Posterior cingulate gyrus (tissue), 11 donors: ENCODE data around the gene SENP6.
"Not testable (repeated sequence)": the region's sequence is repeated elsewhere in the genome, so short reads cannot be mapped to it uniquely, and the experiment has no call there.

Source experiments
- DNase-seq, 10 donors: peaks; one replicate each; pipeline versions ENCODE4 v3.0.0 to v3.0.0-alpha.2; 2020 to 2021; ENCODE audit warnings: mixed read lengths in 3 of 10
- intact Hi-C: fragments of 100-400 bp; cut with DNase I; formaldehyde crosslinking; loops from one replicate; pipeline ENCODE4 v1.15.1; 2023

The SENP6 gene, protein sequence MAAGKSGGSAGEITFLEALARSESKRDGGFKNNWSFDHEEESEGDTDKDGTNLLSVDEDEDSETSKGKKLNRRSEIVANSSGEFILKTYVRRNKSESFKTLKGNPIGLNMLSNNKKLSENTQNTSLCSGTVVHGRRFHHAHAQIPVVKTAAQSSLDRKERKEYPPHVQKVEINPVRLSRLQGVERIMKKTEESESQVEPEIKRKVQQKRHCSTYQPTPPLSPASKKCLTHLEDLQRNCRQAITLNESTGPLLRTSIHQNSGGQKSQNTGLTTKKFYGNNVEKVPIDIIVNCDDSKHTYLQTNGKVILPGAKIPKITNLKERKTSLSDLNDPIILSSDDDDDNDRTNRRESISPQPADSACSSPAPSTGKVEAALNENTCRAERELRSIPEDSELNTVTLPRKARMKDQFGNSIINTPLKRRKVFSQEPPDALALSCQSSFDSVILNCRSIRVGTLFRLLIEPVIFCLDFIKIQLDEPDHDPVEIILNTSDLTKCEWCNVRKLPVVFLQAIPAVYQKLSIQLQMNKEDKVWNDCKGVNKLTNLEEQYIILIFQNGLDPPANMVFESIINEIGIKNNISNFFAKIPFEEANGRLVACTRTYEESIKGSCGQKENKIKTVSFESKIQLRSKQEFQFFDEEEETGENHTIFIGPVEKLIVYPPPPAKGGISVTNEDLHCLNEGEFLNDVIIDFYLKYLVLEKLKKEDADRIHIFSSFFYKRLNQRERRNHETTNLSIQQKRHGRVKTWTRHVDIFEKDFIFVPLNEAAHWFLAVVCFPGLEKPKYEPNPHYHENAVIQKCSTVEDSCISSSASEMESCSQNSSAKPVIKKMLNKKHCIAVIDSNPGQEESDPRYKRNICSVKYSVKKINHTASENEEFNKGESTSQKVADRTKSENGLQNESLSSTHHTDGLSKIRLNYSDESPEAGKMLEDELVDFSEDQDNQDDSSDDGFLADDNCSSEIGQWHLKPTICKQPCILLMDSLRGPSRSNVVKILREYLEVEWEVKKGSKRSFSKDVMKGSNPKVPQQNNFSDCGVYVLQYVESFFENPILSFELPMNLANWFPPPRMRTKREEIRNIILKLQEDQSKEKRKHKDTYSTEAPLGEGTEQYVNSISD

DNA sequence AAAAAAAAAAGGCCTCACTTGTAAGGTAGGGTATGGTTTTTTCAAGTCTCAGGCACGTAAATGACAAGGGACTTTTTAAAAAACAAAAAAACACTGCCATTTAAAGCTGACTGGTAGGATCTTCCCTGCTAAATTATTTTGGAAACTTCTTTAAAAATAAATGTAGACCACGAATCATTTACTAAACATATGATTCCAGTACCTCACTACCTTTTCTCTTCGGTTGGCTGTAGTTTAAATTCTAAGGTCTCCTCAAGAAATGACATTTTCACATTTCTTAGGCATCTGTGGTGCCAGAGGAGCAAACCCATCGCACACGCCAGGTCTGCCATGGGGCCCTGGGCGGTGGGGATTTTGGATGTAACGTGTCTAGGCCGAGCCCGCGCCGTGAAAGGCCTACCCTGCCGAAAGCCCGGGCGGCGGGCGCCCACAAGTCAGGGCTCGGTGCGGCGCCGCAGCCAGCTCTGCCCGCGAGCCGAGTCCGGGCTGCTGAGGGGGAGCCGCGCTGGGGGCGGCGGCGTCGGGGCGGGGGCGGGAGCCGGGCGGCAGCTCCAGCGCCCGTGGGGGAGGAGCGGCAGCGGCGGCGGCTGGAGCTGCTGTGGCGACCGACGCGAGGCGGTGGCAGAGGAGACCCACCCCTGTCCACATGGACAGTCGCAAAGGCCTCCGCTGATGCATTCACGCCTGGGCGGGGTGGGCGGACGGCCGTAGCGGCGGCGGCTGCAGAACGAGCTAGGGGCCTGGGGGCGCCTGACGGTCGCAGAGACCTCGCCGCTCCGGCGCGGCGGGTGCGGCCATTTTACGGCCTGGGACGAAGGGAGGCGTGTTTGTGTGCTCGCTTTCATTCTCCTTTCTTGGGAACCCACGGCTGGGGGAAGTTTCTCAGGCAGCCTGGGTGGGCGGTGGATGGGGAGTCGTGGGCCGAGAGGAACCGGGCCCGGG lies at the start of gene SENP6:
Gene SENP6, plus strand, starts transcription at position 577 of the 942 bp plus-strand sequence. CDS start 645 bp downstream, outside the sequence.
- intact Hi-C loops: loop anchor here (5.0 kb wide), 2 partner anchors 146 to 319 kb away; partner anchors contain the start of genes MYO6 and TMEM30A
- DNase-seq: peak; percentile 66 to 97 (median 74)

DNA sequence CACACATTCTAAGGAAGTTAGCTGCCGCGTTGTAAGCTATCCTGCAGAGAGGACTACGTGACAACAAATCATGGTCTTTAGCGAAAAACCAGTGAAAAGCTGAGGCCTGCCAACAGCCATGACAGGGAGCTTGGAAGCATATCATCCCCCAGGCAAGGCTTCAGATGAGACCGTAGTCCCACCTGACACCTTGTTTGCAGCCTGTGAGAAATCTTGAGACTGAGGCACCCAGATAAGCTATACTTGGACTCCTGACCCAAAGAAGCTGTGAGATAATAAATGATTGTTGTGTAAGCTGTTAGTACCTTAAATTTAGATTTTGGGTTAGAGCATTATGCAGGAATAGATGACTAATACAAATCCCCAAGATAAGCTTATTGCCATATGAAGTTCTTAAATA lies 45.4 kb upstream of the SENP6 start:
- intact Hi-C loops: no loop called here
- DNase-seq: no peak

DNA sequence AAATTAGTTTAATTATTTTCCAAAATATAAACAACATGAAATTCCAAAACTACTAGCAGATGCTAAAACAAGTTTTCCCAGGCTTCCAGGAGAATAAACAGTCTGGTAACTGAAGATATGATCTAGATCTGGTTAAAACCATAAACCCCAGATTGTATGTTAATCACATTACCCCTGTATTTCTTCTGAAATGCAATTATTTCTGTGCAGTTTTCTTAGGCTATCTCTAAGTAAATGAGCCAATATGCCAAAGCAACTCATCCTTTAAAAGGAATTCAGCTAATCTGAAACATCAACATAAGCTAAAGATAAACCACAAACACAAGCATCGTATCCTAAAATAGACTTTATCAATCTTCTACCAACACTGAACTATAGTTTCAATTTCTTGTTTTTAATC lies 44.6 kb upstream of the SENP6 start:
- DNase-seq: no peak
- intact Hi-C loops: no loop called here

DNA sequence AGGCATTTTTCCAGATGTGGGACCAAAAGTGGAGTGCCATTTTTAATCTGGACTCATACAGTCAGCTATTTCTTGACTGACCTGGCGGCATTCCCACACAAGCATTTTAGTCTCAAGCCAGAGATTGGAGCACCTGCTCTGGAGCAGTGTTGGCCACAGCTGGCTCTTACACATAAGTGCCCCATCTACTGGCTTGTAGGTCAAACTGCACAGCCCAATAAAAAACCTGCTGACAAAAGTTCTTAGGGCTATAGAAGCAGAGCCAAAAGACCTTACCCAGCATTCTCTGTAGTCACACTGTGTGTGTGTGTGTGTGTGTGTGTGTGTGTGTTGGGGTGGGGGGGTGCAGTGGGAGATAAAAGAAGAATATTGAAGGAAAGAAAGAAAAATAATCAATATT lies 38.6 kb upstream of the SENP6 start:
- intact Hi-C loops: no loop called here
- DNase-seq: no peak

DNA sequence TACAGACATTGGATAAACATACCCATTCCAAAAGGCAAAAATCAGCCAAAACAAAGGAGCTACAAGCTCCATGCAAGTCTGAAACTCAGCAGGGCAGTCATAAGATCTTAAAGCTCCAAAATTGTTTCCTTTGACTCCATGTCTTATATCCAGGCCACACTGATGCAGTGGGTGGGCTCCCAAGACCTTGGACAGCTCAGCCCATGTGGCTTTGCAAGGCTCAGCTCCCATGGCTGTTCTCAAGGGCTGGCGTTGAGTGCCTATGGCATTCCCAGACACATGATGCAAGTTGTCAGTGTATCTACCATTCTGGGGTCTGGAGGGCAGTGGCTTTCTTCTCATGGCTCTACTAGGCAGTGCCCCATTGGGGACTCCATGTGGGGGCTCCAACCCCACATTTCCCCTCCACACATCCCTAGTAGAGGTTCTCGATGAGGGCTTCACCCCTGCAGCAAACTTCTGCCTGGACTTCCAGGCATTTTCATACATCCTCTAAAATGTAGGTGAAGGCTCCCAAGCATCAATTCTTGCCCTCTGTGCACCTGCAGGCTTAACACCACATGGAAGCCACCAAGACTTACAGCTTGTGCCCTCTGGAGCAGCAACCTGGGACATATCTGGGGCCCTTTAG lies 35.4 kb upstream of the SENP6 start:
- DNase-seq: no peak
- intact Hi-C loops: no loop called here

DNA sequence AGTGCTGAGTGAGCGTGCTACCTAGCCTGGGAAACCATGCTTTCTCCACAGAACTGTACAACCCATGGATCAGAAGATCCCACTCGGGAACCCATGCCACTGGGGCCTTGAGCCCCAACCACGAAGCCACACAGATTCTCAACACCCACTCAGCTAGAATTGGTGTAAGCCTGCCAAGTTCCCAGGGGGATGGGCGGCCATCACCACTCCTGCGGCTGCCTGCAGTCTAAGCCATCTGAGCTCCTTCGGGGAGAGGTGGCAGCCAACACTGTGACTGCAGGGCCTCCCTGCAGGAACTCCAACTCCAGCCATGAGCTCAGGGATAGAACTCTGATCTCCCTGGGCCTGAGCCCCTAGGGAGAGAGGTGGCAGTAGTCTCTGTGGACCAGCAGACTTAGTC lies 33.6 kb upstream of the SENP6 start:
- intact Hi-C loops: no loop called here
- peak in 3 of 10 donors; percentile 11 to 81 (median 71) for DNase-seq

DNA sequence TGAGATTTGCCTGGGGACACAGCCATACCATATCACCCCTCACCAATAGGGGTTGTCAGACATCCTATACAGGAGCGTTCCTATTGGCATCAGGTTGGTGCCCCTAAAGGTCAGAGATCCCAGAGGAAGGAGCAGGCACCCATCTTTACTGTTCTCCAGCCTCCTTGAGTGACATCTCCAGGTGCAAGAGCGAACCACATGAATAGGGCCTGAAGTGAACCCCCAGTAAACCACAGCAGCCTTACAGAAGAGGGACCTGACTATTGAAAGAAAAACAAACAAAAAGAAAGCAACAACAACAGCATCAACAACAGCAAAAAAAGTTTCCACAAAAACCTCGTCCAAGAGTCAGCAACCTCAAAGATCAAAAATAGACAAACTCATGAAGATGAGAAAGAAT lies 32.7 kb upstream of the SENP6 start:
- intact Hi-C loops: no loop called here
- DNase-seq: no peak

DNA sequence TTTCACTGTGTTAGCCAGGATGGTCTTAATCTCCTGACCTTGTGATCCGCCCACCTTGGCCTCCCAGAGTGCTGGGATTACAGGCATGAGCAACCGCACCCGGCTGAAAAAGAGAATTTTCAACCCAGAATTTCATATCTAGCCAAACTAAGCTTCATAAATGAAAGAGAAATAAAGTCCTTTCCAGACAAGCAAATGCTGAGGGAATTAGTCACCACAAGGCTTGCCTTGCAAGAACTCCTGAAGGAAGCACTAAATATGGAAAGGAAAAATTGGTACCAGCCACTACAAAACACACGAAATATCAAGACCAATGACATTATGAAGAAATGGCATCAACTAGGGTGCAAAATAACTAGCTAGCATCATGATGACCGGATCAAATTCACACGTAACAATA lies 31.0 kb upstream of the SENP6 start:
- intact Hi-C loops, DNase-seq: not testable (repeated sequence)

DNA sequence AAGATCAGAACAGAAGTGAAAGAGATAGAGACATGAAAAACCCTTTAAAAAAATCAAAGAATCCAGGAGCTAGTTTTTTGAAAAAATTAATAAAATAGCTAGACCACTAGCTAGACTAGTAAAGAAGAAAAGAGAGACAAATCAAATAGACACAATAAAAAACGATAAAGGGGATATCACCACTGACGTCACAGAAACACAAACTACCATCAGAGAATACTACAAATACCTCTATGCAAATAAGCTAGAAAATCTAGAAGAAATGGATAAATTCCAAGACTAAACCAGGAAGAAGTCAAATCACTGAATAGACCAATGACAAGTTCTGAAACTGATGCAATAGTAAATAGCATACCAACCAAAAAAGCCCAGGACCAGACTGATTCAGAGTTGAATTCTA lies 29.6 kb upstream of the SENP6 start:
- intact Hi-C loops: no loop called here
- no peak for DNase-seq

DNA sequence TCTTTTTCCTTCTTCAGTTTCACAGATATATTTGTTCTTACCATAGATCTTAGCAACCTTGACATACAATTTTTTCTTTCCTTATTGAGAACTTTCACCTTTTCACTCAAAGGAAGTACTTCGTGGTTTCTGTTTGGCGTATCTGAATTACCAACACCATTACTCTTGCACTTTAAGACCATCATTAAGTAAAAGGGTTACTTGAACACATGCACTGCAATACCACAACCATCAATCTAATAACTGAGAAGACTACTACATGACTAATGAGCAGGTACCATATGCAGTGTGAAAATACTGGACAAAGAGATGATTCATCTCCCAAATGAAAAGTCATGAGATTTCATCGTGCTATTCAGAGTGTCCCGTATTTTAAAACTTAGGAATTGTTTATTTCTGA lies 21.7 kb upstream of the SENP6 start:
- intact Hi-C loops: no loop called here
- DNase-seq: no peak

DNA sequence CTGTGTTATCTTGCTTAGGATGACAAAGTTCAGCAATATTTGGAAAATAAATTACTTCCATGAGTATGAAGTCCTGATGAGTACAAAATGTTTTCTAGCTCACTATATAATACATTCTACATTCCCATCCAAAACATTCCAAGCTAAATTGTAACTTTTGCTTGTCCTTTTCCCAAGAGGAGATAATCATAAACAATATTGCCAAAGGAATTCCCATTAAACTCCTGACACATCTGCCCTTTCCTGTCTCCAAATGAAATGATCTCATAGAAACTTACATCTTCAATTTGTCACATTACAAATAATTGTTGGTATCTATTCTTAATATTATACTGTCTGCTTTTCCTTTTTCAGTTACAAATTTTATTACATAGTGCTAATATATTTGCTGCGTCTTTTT lies 20.4 kb upstream of the SENP6 start:
- no peak for DNase-seq
- intact Hi-C loops: no loop called here

DNA sequence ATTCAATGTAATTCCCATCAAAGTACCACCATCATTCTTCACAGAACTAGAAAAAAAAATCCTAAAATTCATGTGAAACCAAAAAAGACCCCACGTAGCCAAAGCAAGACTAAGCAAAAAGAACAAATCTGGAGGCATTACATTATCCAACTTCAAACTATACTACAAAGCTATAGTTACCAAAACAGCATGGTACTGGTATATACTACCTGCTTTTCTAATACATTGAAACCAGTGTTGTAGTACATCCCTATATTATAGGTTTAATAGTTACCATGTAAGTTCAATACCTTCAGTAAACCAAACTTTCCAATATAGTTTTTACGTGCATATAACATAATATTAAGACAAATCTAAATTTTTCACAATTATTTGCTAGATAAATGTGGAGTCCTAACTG lies 17.1 kb upstream of the SENP6 start:
- intact Hi-C loops: not testable (repeated sequence)

DNA sequence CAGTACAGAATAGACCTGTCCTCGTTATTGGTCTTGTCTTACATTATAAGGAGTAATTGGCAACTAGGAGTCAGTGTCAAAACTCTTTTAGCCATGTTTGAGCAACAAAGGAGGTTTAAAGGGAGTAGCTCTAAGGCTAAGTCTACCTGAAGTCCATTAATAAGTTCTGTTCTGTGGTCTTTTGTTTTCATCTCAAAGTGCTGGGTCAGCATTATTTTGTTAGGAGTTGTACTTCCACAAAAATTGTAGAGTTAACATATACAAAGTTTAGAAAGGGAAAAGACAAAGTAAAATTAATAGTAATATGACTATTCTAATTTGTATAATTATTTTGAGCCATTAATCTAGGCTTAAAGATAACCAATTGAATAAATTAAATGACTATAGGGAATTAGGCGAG lies 12.7 kb upstream of the SENP6 start:
- DNase-seq: no peak
- intact Hi-C loops: no loop called here

More for the DNA sequence above, 17.1 kb upstream of the SENP6 start:
- not testable (repeated sequence) for DNase-seq

DNA sequence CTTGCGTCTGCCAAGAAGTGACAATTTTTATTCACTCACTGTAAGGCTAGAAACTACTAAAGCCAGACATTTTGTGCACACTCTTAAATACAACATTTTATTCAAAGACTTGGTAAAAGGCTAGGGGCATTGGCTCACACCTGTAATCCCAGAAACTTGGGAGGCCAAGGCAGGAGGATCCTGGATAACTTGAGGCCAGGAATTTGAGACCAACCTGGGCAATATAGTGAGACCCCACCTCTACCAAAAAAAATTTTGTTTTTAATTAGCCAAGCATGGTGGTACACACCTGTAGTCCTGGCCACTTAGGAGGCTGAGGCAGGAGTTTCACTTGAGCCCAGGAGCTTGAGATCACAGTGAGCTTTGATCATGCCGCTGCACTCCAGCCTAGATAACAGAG lies 11.3 kb upstream of the SENP6 start:
- intact Hi-C loops: no loop called here

DNA sequence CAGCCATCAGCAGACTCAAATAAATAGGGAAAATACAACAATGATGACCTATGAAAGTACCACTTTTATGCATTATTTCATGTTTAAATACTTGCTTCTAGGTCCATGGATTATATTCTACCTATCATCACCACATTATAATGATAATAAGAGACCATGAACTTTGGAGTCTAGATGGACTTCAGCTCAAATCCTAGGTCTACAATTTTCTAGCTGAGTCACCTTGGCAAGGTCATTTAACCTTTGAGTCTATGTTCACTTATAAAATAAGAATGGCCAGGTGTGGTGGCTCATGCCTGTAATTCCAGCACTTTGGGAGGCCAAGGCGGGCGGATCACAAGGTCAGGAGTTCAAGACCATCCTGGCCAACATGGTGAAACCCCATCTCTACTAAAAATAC lies 5.3 kb upstream of the SENP6 start:
- DNase-seq, intact Hi-C loops: not testable (repeated sequence)

More for the DNA sequence above, 11.3 kb upstream of the SENP6 start:
- no peak for DNase-seq

DNA sequence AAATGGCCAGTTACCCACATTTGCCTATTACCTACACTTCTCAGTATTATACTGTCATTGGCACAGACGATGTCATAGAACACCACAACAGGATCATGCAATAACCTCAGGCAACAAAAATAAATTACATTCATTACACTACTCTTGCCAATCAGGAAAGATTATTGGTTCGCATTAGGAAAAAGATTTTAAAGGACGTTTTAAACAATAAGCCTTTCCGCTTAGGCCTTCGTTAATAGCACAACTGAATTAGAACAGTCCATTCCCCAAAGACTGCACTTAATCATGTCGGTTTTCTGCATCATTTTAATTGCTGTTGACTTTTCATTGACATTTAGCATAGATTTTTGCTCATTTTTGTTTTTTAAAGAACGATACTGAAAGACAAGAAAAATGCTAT lies 912 bp upstream of the SENP6 start:
- no peak for DNase-seq
- intact Hi-C loops: loop anchor here (5.0 kb wide), 2 partner anchors 147 to 318 kb away; partner anchors contain the start of genes MYO6 and TMEM30A

DNA sequence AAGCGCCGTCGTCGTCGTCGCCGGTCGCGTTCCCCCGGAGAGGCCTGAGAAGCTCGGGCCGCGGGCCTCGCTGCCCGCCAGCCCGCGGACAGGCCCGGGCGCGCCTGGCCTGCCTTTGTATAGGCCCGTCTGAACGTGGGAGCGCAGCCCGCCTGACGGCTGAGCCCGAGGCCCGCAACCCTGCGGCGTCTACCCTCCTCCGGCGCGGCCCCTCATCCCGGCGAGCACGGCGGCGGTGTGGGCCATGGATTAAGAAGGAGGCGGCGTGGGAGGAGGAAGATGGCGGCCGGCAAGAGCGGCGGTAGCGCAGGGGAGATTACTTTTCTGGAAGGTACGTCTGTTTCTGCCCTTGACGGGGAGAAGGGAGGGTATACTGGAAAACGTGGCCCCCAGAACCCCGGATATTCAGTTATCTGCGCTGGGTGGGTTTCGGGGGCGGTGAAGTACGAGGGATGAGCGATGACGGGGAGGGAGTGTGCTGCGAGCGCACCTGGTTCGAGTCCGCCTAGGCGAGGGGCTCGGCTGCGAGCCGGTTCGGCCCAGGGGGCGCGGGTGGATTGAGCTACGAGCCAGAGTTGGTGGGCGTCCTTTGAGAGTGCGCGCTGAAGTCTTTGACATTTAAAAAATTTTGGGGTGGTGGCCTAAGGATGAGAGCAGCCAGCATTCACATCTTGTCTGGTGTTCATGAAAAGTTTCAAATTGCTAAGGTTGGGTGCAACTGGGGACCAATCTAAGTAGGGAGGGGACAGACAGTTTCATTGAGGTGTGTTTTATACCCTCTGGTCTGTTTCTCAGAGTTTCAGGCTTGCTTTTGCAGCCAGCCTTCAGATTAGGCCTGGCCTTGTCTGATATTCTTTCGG lies 796 bp downstream of the SENP6 start:
- intact Hi-C loops: loop anchor here (5.0 kb wide), 2 partner anchors 145 to 320 kb away; partner anchors contain the start of genes MYO6 and TMEM30A
- peak; percentile 31 to 89 (median 54) for DNase-seq

DNA sequence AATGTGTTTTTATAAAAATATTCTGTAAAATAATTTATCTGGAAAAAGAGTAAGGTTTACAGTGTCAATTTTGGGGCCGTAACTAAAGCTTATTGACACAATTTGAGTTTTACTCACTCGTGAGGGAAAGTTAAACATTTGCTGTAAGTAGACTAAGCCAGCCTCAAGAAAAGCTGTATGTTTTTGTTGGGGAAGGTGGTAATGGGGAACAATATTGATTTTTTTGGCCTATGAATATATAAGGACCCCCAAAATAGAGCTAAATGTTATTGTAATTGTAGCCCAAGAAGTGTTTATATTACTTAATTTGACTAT lies 1.4 kb downstream of the SENP6 start:
- intact Hi-C loops: loop anchor here (5.0 kb wide), 2 partner anchors 144 to 321 kb away; partner anchors contain the start of genes MYO6 and TMEM30A
- DNase-seq: no peak
